A549 (cell line): ENCODE results near the gene RPL6. TPM values are rescaled to one million over a fixed set of nuclear protein-coding genes. Genes with fewer than 3 reads are reported as not detected.

ENCODE experiments used
- ATAC-seq, 2 experiments: fragments of 200-7000 bp in 1 of 2; fragments of >200 bp in 1 of 2; cut with Nextera tagmentation in 1 of 2; cut with Tn5 transposase in 1 of 2; 3 replicates each; pipeline versions ENCODE4 v1.8.0 to v1.9.1; 2018 to 2020; ENCODE audit warnings: mild to moderate bottlenecking in 1 of 2, moderate library complexity in 1 of 2
- CTCF ChIA-PET: fragments of 300-600 bp; sonication (Branson Sonifier 250); formaldehyde crosslinking; extraction: SDS; loops from one replicate; lab custom pipeline; 2021; ENCODE audit warnings: antibody characterized with exemption, inconsistent platforms; lab: Yijun Ruan, JAX
- POLR2A ChIA-PET: fragments of 350-600 bp; formaldehyde crosslinking; extraction: SDS; loops from one replicate; lab custom pipeline; 2021; ENCODE audit warnings: antibody characterized with exemption, inconsistent platforms; lab: Yijun Ruan, JAX
- DNase-seq, 2 experiments: peaks; one replicate each; pipeline versions ENCODE4 v3.0.0 to v3.0.0-alpha.2; 2011 to 2016; ENCODE audit warnings: low read depth in 1 of 2, low spot score in 1 of 2
- FAIRE-seq: peaks from 2 replicates; lab custom pipeline; 2011; peaks lifted over from hg19 to GRCh38; lab: Jason Lieb, UNC
- H3K27ac ChIP-seq, 2 experiments: fragments of >200 bp; sonication (Bioruptor Twin); formaldehyde crosslinking; 3 replicates each; pipeline ENCODE4 v1.5.1; 2016 to 2017
- H3K4me1 ChIP-seq: fragments of >200 bp; sonication (Bioruptor Twin); formaldehyde crosslinking; 3 replicates; pipeline ENCODE4 v1.6.1; 2016
- H3K4me2 ChIP-seq: fragments of >200 bp; sonication (Bioruptor Twin); formaldehyde crosslinking; 3 replicates; pipeline ENCODE4 v1.6.1; 2016
- H3K4me3 ChIP-seq: fragments of >200 bp; sonication (Bioruptor Twin); formaldehyde crosslinking; 3 replicates; pipeline ENCODE4 v1.5.1; 2016
- H3K9me3 ChIP-seq: fragments of >200 bp; sonication (Bioruptor Twin); formaldehyde crosslinking; 3 replicates; pipeline ENCODE4 v1.6.1; 2016
- CBX2 ChIP-seq: fragments of 200-600 bp; sonication (generic); IDR thresholded peaks from 2 replicates; pipeline ENCODE4 v1.6.1; 2016; ENCODE audit warnings: low read depth, mild to moderate bottlenecking, borderline replicate concordance
- CEBPB ChIP-seq, 2 experiments: fragments of >200 bp in 1 of 2; sonication (Bioruptor Twin) in 1 of 2; formaldehyde crosslinking in 1 of 2; IDR thresholded peaks; 2 replicates each; pipeline ENCODE4 v1.6.1; 2012 to 2016
- CHD2 ChIP-seq: fragments of 150-350 bp; IDR thresholded peaks from 2 replicates; pipeline ENCODE4 v1.6.1; 2014; ENCODE audit warnings: low read length; ENCODE audit not compliant: partially characterized antibody
- EP300 ChIP-seq, 2 experiments: fragments of >200 bp; sonication (Bioruptor Twin); formaldehyde crosslinking; IDR thresholded peaks; 2 replicates in 1 of 2; 3 replicates in 1 of 2; pipeline ENCODE4 v1.6.1; 2016 to 2017
- FOSB ChIP-seq: fragments of 250-450 bp; sonication (Bioruptor Pico); IDR thresholded peaks from 2 replicates; pipeline ENCODE4 v1.5.0; 2020; ENCODE audit warnings: mild to moderate bottlenecking, moderate library complexity
- FOSL2 ChIP-seq, 2 experiments: fragments of 450-650 bp in 1 of 2; fragments of >200 bp in 1 of 2; sonication (Bioruptor Twin) in 1 of 2; formaldehyde crosslinking; IDR thresholded peaks; 2 replicates each; pipeline versions ENCODE4 v1.5.0 to v1.6.1; 2016 to 2020; ENCODE audit warnings: mild to moderate bottlenecking in 1 of 2, moderate library complexity in 1 of 2
- GATA3 ChIP-seq: IDR thresholded peaks from 2 replicates; pipeline ENCODE4 v1.6.1; 2012; ENCODE audit warnings: borderline replicate concordance
- HDAC2 ChIP-seq: fragments of 200-600 bp; sonication (generic); IDR thresholded peaks from 2 replicates; pipeline ENCODE4 v1.6.1; 2016
- HEYL ChIP-seq: fragments of 250-450 bp; sonication (Bioruptor Pico); IDR thresholded peaks from 2 replicates; pipeline ENCODE4 v1.8.0; 2021; ENCODE audit warnings: mild to moderate bottlenecking, moderate library complexity
- HOXA7 ChIP-seq: fragments of 250-450 bp; sonication (Bioruptor Pico); IDR thresholded peaks from 2 replicates; pipeline ENCODE4 v1.5.0; 2020; ENCODE audit warnings: mild to moderate bottlenecking, moderate library complexity
- JUN ChIP-seq, 2 experiments: fragments of >200 bp; sonication (Bioruptor Twin); formaldehyde crosslinking; IDR thresholded peaks; 2 replicates in 1 of 2; 3 replicates in 1 of 2; pipeline ENCODE4 v1.6.1; 2016 to 2017
- MYC ChIP-seq: IDR thresholded peaks from 2 replicates; pipeline ENCODE4 v1.6.1; 2012; ENCODE audit warnings: mild to moderate bottlenecking, inconsistent platforms, low read length, improper control_type of control experiment, borderline replicate concordance
- RARB ChIP-seq: fragments of 250-450 bp; sonication (Bioruptor Pico); IDR thresholded peaks from 2 replicates; pipeline ENCODE4 v1.8.0; 2021; ENCODE audit warnings: mild to moderate bottlenecking, moderate library complexity
- SMC3 ChIP-seq: fragments of >200 bp; sonication (Bioruptor Twin); formaldehyde crosslinking; IDR thresholded peaks from 3 replicates; pipeline ENCODE4 v1.6.1; 2018; ENCODE audit warnings: inconsistent platforms
- SREBF2 ChIP-seq: fragments of 450-650 bp; IDR thresholded peaks from 2 replicates; pipeline ENCODE4 v1.6.1; 2014; ENCODE audit warnings: mild to moderate bottlenecking, moderate library complexity
- TP53 ChIP-seq: fragments of 250-450 bp; sonication (Bioruptor Pico); IDR thresholded peaks from 2 replicates; pipeline ENCODE4 v1.5.0; 2021; ENCODE audit warnings: mild to moderate bottlenecking, moderate library complexity
- ZFP36 ChIP-seq: fragments of 450-650 bp; IDR thresholded peaks from 2 replicates; pipeline ENCODE4 v1.6.1; 2014; ENCODE audit warnings: borderline replicate concordance; ENCODE audit not compliant: partially characterized antibody
- ZNF302 ChIP-seq: fragments of 250-450 bp; sonication (Bioruptor Pico); IDR thresholded peaks from 2 replicates; pipeline ENCODE4 v1.9.0; 2021; ENCODE audit warnings: inconsistent platforms, mild to moderate bottlenecking, moderate library complexity
- WGBS: methylation state at CpG from one replicate; pipeline ENCODE4 v1.1.6; 2017; ENCODE audit errors: missing lambda C conversion rate; 5-methylcytosine and 5-hydroxymethylcytosine counted together
- polyA plus RNA-seq, 4 experiments: library from polyadenylated mRNA; depleted of rRNA in 3 of 4; stranded (reverse); fragments of >200 nt; fragmentation: RNase III in 1 of 4; extraction: RNeasy Plus Mini Kit Qiagen cat#74134 plus additional on column Dnase treatment in 1 of 4; gene quantifications; 2 replicates in 3 of 4; 3 replicates in 1 of 4; pipeline ENCODE4 v1.2.3, GENCODE V29; 2011 to 2017
- TF ChIP-seq, protein P1 (sequence below): fragments of 250-450 bp; sonication (Bioruptor Pico); IDR thresholded peaks from 2 replicates; pipeline ENCODE4 v1.5.0; 2021; ENCODE audit warnings: mild to moderate bottlenecking, moderate library complexity, borderline replicate concordance
- TF ChIP-seq, protein P2 (sequence below): fragments of >200 bp; sonication (Bioruptor Twin); formaldehyde crosslinking; IDR thresholded peaks from 3 replicates; pipeline ENCODE4 v1.6.1; 2016
- TF ChIP-seq, protein P3 (sequence below): IDR thresholded peaks from 2 replicates; pipeline ENCODE4 v1.6.1; 2012
- TF ChIP-seq, protein P4 (sequence below): IDR thresholded peaks from 2 replicates; pipeline ENCODE4 v1.6.1; 2012; ENCODE audit warnings: low read depth, borderline replicate concordance

Gene RPL6
- polyA plus RNA-seq, 2 of the 4 experiments (the other 2 are of a cell fraction), result 1,661 to 2,889 TPM

DNA sequence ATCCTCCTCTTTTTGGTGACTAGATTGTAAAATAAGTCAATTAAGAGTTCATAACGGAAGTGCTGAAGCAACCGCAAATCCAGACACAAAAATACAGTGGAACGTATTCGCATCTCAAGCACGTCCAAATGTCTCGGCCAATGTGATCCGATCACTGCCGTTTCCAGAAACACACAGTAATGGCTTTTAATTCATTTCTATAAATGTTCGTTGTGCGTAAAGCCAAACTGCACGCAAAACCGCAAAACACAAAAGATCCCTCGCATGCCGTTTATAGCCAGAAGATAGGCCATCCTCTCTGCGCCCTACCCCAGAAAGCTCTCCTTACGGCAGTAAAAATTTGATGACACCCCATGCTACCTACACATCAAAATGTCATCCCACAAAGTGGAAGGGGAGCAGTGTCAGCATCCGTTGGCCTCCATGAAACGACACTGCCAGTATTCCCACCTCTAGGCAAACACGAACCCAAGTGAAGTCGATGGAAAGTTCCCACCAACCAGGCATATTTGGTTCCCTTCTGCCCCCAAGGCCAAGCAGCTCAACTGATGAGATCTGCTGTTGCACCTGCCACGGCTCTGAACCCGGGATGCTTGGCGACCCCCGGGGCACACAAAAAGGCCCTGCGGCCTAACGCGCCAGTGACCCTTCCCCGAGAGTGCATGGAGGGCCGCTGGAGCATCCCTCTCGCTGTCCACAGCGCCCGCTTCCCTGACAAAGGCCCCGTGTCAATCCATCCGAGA lies 28.6 kb downstream of the RPL6 start:
- no peak for FAIRE-seq
- peak overlapping the region; percentile 84 to 94 for H3K27ac ChIP-seq
- H3K4me2 ChIP-seq, result peak overlapping the region; percentile 88
- POLR2A ChIA-PET, result no interaction called here
- WGBS, result 68% methylated on average over 33 of the region's 34 CpGs
- peak overlapping the region; percentile 100 for H3K4me3 ChIP-seq
- no peak for DNase-seq
- CTCF ChIA-PET, result interaction anchor here (0.9 kb wide), 1 partner anchor 182 kb away, joined by 3 read pairs; no protein-coding TSS in a partner anchor
- no peak for TF ChIP-seq GATA3
- no peak for TF ChIP-seq TP53 (CRISPR knock-in tag)
- no peak for TF ChIP-seq EP300 (IDR thresholded peaks at IDR 0.05)
- no peak for TF ChIP-seq FOSL2 (IDR thresholded peaks at IDR 0.05)
- TF ChIP-seq FOSL2 (CRISPR knock-in tag; IDR thresholded peaks at IDR 0.05), result no peak
- TF ChIP-seq CHD2, result no peak
- no peak for TF ChIP-seq ZFP36
- TF ChIP-seq HEYL (CRISPR knock-in tag), result no peak
- no peak for TF ChIP-seq CBX2
- no peak for TF ChIP-seq CEBPB (IDR thresholded peaks at IDR 0.05)
- TF ChIP-seq, protein P1, sequence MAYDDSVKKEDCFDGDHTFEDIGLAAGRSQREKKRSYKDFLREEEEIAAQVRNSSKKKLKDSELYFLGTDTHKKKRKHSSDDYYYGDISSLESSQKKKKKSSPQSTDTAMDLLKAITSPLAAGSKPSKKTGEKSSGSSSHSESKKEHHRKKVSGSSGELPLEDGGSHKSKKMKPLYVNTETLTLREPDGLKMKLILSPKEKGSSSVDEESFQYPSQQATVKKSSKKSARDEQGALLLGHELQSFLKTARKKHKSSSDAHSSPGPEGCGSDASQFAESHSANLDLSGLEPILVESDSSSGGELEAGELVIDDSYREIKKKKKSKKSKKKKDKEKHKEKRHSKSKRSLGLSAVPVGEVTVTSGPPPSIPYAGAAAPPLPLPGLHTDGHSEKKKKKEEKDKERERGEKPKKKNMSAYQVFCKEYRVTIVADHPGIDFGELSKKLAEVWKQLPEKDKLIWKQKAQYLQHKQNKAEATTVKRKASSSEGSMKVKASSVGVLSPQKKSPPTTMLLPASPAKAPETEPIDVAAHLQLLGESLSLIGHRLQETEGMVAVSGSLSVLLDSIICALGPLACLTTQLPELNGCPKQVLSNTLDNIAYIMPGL (CRISPR knock-in tag), result no peak
- no peak for TF ChIP-seq FOSB
- TF ChIP-seq MYC, result no peak
- TF ChIP-seq, protein P2, sequence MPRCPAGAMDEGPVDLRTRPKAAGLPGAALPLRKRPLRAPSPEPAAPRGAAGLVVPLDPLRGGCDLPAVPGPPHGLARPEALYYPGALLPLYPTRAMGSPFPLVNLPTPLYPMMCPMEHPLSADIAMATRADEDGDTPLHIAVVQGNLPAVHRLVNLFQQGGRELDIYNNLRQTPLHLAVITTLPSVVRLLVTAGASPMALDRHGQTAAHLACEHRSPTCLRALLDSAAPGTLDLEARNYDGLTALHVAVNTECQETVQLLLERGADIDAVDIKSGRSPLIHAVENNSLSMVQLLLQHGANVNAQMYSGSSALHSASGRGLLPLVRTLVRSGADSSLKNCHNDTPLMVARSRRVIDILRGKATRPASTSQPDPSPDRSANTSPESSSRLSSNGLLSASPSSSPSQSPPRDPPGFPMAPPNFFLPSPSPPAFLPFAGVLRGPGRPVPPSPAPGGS, result no peak
- TF ChIP-seq SREBF2, result no peak
- no peak for TF ChIP-seq ZNF302 (CRISPR knock-in tag)
- TF ChIP-seq, protein P3, sequence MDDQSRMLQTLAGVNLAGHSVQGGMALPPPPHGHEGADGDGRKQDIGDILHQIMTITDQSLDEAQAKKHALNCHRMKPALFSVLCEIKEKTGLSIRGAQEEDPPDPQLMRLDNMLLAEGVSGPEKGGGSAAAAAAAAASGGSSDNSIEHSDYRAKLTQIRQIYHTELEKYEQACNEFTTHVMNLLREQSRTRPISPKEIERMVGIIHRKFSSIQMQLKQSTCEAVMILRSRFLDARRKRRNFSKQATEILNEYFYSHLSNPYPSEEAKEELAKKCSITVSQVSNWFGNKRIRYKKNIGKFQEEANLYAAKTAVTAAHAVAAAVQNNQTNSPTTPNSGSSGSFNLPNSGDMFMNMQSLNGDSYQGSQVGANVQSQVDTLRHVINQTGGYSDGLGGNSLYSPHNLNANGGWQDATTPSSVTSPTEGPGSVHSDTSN, result no peak
- TF ChIP-seq SMC3, result no peak
- TF ChIP-seq, all 56 proteins: peak for 0
- Histone ChIP-seq H3K4me1 (peaks cover 5% of the 10 kb centered on the region; the same call in 2 of the 3 replicates), H3K9me3 (no peaks in the 10 kb centered on the region)
- no peak for ATAC-seq

DNA sequence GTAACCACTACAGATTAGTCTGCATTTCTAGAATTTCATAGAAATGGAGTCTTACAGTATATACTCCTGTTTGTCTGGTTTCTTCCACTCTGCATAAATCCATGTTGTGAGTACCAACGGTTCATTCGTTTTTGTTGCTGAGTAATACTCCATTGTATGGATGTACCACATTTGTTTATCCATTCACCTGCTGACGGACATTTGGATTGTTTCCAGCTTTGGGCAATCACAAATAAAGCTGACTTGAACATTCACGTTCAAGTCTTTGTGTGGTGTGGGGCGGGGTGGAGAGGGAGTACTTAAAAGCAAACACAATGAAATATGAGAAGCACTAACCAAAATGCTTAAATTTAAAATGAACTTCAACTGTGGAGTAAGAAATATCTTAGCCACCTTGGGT lies 34.3 kb downstream of the RPL6 start:
- Histone ChIP-seq H3K27ac (no peak overlapping the region), H3K4me3 (no peak overlapping the region), H3K4me2 (no peak overlapping the region), H3K9me3 (0 out of 3 replicates have a peak, but pooled peaks cover 4% of the 10 kb centered on the region), H3K4me1 (peaks cover 8% of the 10 kb centered on the region; the same call in 2 of the 3 replicates)
- DNase-seq, result peak in 1 of 2 experiments; percentile 29
- FAIRE-seq, result no peak
- TF ChIP-seq RARB (CRISPR knock-in tag) (no peak), JUN (IDR thresholded peaks at IDR 0.05) (no peak), HDAC2 (no peak), EP300 (IDR thresholded peaks at IDR 0.05) (no peak), HOXA7 (CRISPR knock-in tag) (no peak)
- TF ChIP-seq, protein P4, sequence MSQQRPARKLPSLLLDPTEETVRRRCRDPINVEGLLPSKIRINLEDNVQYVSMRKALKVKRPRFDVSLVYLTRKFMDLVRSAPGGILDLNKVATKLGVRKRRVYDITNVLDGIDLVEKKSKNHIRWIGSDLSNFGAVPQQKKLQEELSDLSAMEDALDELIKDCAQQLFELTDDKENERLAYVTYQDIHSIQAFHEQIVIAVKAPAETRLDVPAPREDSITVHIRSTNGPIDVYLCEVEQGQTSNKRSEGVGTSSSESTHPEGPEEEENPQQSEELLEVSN, result no peak
- ChIA-PET CTCF (interaction anchor here (1.1 kb wide), 1 partner anchor 177 kb away, joined by 4 read pairs; no protein-coding TSS in a partner anchor), POLR2A (no interaction called here)
- WGBS, result 67% methylated on average over 5 of the region's 5 CpGs
- no peak for ATAC-seq
